Thyroid gland (tissue), 4 donors: ENCODE data around the gene ORMDL3.

Source experiments
- POLR2A ChIP-seq, 2 donors: fragments of 450-650 bp; IDR thresholded peaks; one replicate each; pipeline ENCODE4 v1.6.1; 2017; ENCODE audit warnings: antibody characterized with exemption in 2 of 2, mild to moderate bottlenecking in 2 of 2, moderate library complexity in 1 of 2
- TF ChIP-seq, protein P1 (sequence below), 6 experiments: fragments of 200-600 bp in 3 of 6; fragments of 450-650 bp in 3 of 6; sonication (generic) in 3 of 6; IDR thresholded peaks; one replicate each; pipeline ENCODE4 v1.5.1; 2016 to 2019; ENCODE audit warnings: antibody characterized with exemption in 6 of 6, mild to moderate bottlenecking in 2 of 6, inconsistent platforms in 1 of 6, moderate library complexity in 1 of 6

DNA sequence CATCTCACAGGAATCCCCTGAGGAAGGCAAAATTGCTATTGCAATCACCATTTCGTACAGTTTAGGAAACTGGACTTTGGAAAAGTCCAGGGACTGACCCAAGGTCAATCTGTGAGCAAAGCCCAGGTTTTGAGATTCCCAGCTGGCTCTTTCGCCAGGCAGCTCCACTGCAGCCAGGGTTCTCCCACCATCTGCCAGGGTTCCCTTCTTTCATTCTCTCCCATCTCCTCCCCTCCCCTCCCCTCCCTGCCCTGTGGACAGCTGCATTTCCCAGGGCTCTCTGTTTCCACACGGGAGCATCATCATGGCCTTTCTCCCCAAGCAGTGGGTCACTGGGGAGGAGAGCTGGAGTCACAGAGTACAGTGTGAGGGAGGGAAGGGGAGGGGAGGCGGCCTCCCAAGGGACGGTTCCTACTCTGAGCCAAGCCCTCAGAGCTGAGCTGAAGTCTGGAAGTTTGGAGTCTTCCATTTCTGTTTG is 23.5 kb upstream of the ORMDL3 start:
- TF ChIP-seq, protein P1, sequence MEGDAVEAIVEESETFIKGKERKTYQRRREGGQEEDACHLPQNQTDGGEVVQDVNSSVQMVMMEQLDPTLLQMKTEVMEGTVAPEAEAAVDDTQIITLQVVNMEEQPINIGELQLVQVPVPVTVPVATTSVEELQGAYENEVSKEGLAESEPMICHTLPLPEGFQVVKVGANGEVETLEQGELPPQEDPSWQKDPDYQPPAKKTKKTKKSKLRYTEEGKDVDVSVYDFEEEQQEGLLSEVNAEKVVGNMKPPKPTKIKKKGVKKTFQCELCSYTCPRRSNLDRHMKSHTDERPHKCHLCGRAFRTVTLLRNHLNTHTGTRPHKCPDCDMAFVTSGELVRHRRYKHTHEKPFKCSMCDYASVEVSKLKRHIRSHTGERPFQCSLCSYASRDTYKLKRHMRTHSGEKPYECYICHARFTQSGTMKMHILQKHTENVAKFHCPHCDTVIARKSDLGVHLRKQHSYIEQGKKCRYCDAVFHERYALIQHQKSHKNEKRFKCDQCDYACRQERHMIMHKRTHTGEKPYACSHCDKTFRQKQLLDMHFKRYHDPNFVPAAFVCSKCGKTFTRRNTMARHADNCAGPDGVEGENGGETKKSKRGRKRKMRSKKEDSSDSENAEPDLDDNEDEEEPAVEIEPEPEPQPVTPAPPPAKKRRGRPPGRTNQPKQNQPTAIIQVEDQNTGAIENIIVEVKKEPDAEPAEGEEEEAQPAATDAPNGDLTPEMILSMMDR (IDR thresholded peaks at IDR 0.05): no peak
- no peak for TF ChIP-seq POLR2A (IDR thresholded peaks at IDR 0.05)
